Esophagus muscularis mucosa (tissue), 4 donors: ENCODE results near the gene OR2G3. TPM values are rescaled to one million over a fixed set of nuclear protein-coding genes. Genes with fewer than 3 reads are reported as not detected.

ENCODE experiments used
- DNase-seq: peaks from one replicate; pipeline ENCODE4 v3.0.0-alpha.2; 2017; ENCODE audit errors: extremely low spot score
- H3K27ac ChIP-seq, 4 donors: fragments of 200-600 bp; sonication (generic); replicated peaks in 1 of 4; 1 replicate in 3 of 4; 2 replicates in 1 of 4; pipeline ENCODE4 v1.5.1; 2016 to 2019; ENCODE audit warnings: mild to moderate bottlenecking in 1 of 4
- H3K27me3 ChIP-seq, 4 donors: fragments of 200-600 bp; sonication (generic); one replicate each; pipeline versions ENCODE4 v1.5.1 to v1.6.0; 2016 to 2019
- H3K36me3 ChIP-seq, 4 donors: fragments of 200-600 bp; sonication (generic); one replicate each; pipeline ENCODE4 v1.5.1; 2016 to 2019
- H3K4me1 ChIP-seq, 4 donors: fragments of 200-600 bp; sonication (generic); one replicate each; pipeline ENCODE4 v1.5.1; 2016 to 2019
- H3K4me3 ChIP-seq, 4 donors: fragments of 200-600 bp; sonication (generic); 1 replicate in 2 of 4; 2 replicates in 2 of 4; pipeline ENCODE4 v1.5.1; 2016 to 2019; ENCODE audit warnings: mild to moderate bottlenecking in 4 of 4, moderate library complexity in 1 of 4
- H3K9me3 ChIP-seq, 4 donors: fragments of 200-600 bp; sonication (generic); 1 replicate in 3 of 4; 2 replicates in 1 of 4; pipeline ENCODE4 v1.5.1; 2016 to 2019
- EP300 ChIP-seq: sonication (generic); formaldehyde crosslinking; IDR thresholded peaks from one replicate; pipeline ENCODE4 v1.6.1; 2017; ENCODE audit warnings: antibody characterized with exemption
- POLR2A ChIP-seq: fragments of 450-650 bp; IDR thresholded peaks from one replicate; pipeline ENCODE4 v1.6.1; 2017; ENCODE audit warnings: antibody characterized with exemption, moderate library complexity, mild to moderate bottlenecking, low read depth
- POLR2AphosphoS5 ChIP-seq, 2 donors: sonication (generic); formaldehyde crosslinking; IDR thresholded peaks; one replicate each; pipeline ENCODE4 v1.6.1; 2017; ENCODE audit warnings: antibody characterized with exemption in 2 of 2
- WGBS: methylation state at CpG from one replicate; pipeline ENCODE4 v1.1.5; 2018; 5-methylcytosine and 5-hydroxymethylcytosine counted together
- intact Hi-C: fragments of 100-400 bp; cut with DNase I; formaldehyde crosslinking; loops from one replicate; pipeline ENCODE4 v1.15.1; 2023
- total RNA-seq, 4 donors: library from RNA; depleted of rRNA; stranded (reverse); fragments of >200 nt; gene quantifications; one replicate each; pipeline versions ENCODE4 v1.1.0 to v1.2.1, GENCODE V29; 2016
- TF ChIP-seq, protein P1 (sequence below), 3 experiments: fragments of 200-600 bp in 2 of 3; fragments of 450-650 bp in 1 of 3; sonication (generic) in 2 of 3; IDR thresholded peaks; one replicate each; pipeline ENCODE4 v1.5.1; 2017 to 2019; ENCODE audit warnings: antibody characterized with exemption in 3 of 3, mild to moderate bottlenecking in 2 of 3, moderate library complexity in 1 of 3

Gene OR2G3
- not detected for total RNA-seq

DNA sequence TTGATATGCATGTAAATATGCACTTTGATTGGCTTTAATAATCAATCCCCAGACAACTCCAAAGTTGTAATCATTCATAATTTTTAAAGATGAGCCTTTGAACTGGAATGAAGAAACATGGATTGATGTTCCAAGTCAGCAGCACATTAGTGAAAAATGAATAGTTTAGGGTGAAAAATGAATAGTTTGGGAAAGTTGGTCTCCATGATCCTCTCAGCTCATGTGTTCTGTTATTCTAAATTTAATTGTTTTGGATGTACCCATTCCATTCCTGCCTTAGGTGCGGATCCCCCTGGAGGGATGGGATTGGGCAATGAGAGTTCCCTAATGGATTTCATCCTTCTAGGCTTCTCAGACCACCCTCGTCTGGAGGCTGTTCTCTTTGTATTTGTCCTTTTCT, at the start of gene OR2G3:
Gene OR2G3, plus strand, starts transcription at position 301 of the 400 bp plus-strand sequence. Its CDS starts 0 bp downstream, at position 301.
- Histone ChIP-seq H3K36me3 (no peaks in the 10 kb centered on the region), H3K27me3 (no peaks in the 10 kb centered on the region), H3K4me1 (no peaks in the 10 kb centered on the region), H3K4me3 (no peak within 1 kb of the TSS), H3K9me3 (peaks cover 0 to under 1% (median 0%) of the 10 kb centered on the region in 4 donors), H3K27ac (no peak within 1 kb of the TSS)
- TF ChIP-seq EP300 (no peak), POLR2AphosphoS5 (IDR thresholded peaks at IDR 0.05) (no peak), POLR2A (no peak)
- TF ChIP-seq, protein P1, sequence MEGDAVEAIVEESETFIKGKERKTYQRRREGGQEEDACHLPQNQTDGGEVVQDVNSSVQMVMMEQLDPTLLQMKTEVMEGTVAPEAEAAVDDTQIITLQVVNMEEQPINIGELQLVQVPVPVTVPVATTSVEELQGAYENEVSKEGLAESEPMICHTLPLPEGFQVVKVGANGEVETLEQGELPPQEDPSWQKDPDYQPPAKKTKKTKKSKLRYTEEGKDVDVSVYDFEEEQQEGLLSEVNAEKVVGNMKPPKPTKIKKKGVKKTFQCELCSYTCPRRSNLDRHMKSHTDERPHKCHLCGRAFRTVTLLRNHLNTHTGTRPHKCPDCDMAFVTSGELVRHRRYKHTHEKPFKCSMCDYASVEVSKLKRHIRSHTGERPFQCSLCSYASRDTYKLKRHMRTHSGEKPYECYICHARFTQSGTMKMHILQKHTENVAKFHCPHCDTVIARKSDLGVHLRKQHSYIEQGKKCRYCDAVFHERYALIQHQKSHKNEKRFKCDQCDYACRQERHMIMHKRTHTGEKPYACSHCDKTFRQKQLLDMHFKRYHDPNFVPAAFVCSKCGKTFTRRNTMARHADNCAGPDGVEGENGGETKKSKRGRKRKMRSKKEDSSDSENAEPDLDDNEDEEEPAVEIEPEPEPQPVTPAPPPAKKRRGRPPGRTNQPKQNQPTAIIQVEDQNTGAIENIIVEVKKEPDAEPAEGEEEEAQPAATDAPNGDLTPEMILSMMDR (IDR thresholded peaks at IDR 0.05) = no peak
- WGBS = 80% methylated on average over 2 of the region's 2 CpGs
- no peak for DNase-seq
- intact Hi-C loops = no loop called here

DNA sequence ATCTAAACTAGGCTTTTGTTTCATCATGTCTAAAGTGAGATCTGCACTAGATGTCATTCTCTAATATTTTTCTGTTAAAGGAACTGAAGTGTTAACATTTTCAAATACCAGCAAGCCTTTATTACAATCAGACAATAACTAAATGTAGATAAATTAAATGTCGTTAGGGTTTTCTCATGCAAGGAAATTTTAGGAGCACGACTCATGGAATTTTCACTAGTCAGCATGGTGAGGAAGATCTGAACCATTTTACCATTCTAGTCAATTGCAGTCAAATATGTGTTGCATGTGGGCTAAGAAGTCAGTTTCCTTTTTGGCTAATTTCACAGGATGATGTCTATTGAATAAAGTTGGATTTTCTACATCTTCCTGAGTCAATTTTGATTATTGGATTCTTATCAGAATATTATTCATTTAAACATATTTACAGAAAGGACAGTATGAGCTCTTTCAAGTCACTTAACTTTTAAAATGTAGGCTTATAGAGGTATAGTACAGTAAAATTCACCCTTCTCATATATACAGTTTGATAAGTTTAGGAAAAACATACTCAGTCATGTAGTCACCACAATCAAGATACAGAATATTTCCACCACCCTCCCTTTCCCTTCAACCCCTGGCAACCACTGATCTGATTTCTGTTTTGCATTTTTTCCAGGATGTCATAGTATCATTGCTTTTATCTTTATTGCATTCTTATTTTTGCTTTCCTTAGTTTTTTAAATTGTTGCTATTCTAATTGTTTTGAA, 47.3 kb upstream of the OR2G3 start:
- Histone ChIP-seq H3K4me1 (no peaks in the 10 kb centered on the region), H3K27me3 (no peaks in the 10 kb centered on the region), H3K4me3 (no peak overlapping the region), H3K36me3 (no peaks in the 10 kb centered on the region), H3K27ac (no peak overlapping the region), H3K9me3 (no peaks in the 10 kb centered on the region)
- intact Hi-C loops = no loop called here
- DNase-seq = no peak
- WGBS = 87% methylated on average over 2 of the region's 2 CpGs
- TF ChIP-seq POLR2AphosphoS5 (IDR thresholded peaks at IDR 0.05) (no peak), POLR2A (no peak), EP300 (no peak)
- TF ChIP-seq, protein P1 (IDR thresholded peaks at IDR 0.05) = no peak

DNA sequence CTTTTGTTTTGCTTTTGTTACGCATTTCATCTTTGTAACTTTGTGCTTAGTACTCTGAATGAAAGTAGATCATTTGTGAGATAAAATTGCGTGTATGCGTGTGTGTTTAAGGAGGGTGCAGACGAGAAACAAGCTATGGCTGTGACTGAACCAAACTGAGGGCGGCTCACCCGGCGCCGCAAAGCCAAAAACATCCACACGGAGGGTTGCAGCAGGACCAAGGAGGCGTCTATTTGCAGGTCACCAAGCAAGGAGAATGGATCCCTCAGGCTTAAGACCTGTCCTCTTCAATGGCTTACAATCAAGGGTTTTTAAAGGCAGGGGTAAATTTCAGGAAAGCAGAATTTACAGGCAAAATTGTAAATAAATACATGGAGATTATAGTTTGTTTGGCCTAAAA, 43.7 kb upstream of the OR2G3 start:
- intact Hi-C loops = no loop called here

DNA sequence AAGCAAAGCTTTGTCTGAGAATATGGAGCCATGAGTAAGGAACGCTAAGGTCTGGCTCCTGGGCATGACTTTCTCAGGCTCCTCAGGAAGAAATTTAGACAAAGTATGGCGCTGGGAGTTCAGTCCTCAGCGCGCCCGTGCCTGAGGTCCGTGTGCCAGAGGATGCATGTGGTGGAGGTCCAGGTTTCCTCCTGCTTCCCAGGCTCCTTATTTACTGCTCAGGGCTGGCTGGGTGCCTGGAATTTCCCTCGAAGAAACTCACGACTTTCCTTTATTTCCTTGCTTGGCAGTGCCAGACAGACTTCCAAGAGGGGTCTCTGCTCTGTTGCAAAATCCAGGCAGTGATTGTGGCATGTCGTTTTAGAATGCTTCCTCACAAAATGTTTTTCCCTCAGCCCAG, 43.2 kb upstream of the OR2G3 start:
- 56% methylated on average over 9 of the region's 9 CpGs for WGBS
- Histone ChIP-seq H3K4me3 (no peak overlapping the region), H3K27ac (no peak overlapping the region), H3K9me3 (no peaks in the 10 kb centered on the region), H3K27me3 (no peaks in the 10 kb centered on the region), H3K4me1 (no peaks in the 10 kb centered on the region), H3K36me3 (no peaks in the 10 kb centered on the region)
- TF ChIP-seq POLR2A (no peak), EP300 (no peak), POLR2AphosphoS5 (IDR thresholded peaks at IDR 0.05) (no peak)
- TF ChIP-seq, protein P1 (IDR thresholded peaks at IDR 0.05) = no peak
- intact Hi-C loops = no loop called here
- no peak for DNase-seq

More for the DNA sequence above, 43.7 kb upstream of the OR2G3 start:
- Histone ChIP-seq H3K36me3 (no peaks in the 10 kb centered on the region), H3K4me3 (no peak overlapping the region), H3K4me1 (no peaks in the 10 kb centered on the region), H3K27ac (no peak overlapping the region), H3K9me3 (no peaks in the 10 kb centered on the region), H3K27me3 (no peaks in the 10 kb centered on the region)
- TF ChIP-seq POLR2A (no peak), POLR2AphosphoS5 (IDR thresholded peaks at IDR 0.05) (no peak), EP300 (no peak)
- TF ChIP-seq, protein P1 (IDR thresholded peaks at IDR 0.05) = no peak
- 71% methylated on average over 10 of the region's 10 CpGs for WGBS
- DNase-seq = no peak

DNA sequence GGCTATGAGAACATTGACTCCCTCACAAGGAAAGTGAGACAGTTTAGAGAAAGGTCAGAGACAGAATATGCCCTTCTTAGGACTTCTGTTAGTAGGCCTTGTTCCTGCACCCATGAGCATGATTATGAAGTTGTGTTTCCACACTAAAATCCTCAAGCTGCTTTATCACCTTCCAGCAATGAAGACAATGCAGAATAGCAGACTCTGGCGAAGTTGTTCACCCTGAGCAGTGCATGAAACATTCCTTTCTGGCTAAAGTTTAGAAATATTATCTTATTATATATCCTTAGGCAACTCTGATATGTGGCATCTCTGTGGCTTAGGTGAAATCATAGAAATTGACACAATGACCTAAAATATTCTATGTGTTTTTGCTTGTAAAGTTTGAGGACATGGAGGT, 31.1 kb upstream of the OR2G3 start:
- Histone ChIP-seq H3K27me3 (peaks cover 0 to 5% (median 0%) of the 10 kb centered on the region in 4 donors), H3K9me3 (no peaks in the 10 kb centered on the region), H3K4me1 (no peaks in the 10 kb centered on the region), H3K27ac (no peak overlapping the region), H3K36me3 (no peaks in the 10 kb centered on the region), H3K4me3 (no peak overlapping the region)
- 62% methylated on average over 1 of the region's 1 CpG for WGBS
- no peak for DNase-seq
- intact Hi-C loops = no loop called here
- TF ChIP-seq POLR2AphosphoS5 (IDR thresholded peaks at IDR 0.05) (no peak), EP300 (no peak), POLR2A (no peak)
- TF ChIP-seq, protein P1 (IDR thresholded peaks at IDR 0.05) = no peak
